GM19324 (cell line): ENCODE results near the gene IQSEC1.

Source experiments
- ATAC-seq: cut with Tn5 transposase; IDR thresholded peaks from one replicate; pipeline ENCODE4 v1.9.1; 2021; ENCODE audit warnings: mild to moderate bottlenecking, moderate library complexity; ENCODE audit not compliant: unreplicated experiment, low FRiP score

Gene IQSEC1

DNA sequence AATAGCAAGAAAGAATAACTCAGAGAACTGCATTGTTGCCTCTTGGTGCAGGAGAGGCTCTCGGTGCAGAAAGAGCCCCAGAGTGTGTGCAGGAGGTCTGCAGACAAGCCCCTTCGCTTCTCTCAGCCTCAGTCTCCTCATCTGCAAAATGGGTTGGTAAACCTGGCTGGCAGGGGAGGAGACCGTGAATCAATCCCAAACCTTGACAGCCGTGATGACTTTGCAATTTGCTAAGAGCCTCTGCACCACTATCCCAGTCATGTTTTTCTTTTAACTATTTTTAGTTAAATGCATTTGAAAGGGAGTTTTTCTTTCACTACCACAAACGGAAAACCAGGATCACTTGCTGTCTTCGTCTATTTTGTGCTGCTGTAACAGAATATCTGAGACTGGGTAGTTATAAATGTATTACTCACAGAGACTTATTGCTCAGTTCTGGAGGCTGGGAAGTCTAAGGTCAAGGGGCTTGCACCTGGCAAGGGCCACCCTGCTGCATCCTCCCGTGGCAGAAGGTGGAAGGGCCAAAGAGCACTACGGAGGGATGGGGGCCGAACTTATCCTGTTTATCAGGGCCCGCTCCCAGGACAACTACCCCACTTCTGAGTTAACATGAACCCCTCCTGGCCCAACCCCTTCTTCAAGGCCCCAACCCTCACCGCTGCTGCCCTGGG is 14.2 kb upstream of the IQSEC1 start:
- ATAC-seq: no peak

DNA sequence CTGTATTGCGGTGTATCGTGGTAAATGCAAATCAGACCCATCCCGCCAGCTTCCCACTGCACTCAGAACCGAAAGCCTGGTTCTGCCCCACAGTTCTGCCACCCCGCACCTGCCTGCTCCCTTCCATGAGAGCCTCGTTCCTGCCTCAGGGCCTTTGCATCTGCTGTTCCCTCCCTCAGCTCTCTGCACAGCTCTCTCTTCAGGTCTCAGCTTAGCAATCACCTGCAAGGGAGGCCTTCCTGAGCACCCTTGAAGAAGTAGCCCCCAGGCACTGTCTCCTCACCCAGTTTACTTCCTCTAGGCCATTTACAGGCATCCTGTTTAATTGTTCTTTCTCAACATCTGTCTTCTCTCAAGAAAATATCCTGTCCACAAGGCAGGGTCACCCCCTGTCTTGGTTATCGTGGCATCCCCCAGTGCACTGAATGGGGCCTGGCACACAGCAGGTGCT is 13.3 kb upstream of the IQSEC1 start:
- ATAC-seq: no peak

DNA sequence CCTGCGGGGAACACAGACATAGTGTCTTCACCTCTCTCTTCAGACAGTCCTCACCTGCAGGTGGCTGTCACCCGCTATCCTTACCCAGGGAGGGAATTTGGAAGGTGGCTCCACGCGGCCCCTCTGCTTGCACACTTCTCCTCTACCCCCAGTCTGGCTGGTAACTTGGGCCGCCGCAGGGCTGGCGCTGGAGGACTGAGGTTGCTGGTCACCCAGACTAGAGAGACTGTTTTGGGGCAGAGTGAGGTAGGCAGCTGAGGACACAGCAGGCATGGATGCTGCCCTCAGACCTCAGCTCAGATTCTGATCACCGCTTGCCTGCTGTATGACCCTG is 12.6 kb upstream of the IQSEC1 start:
- no peak for ATAC-seq

DNA sequence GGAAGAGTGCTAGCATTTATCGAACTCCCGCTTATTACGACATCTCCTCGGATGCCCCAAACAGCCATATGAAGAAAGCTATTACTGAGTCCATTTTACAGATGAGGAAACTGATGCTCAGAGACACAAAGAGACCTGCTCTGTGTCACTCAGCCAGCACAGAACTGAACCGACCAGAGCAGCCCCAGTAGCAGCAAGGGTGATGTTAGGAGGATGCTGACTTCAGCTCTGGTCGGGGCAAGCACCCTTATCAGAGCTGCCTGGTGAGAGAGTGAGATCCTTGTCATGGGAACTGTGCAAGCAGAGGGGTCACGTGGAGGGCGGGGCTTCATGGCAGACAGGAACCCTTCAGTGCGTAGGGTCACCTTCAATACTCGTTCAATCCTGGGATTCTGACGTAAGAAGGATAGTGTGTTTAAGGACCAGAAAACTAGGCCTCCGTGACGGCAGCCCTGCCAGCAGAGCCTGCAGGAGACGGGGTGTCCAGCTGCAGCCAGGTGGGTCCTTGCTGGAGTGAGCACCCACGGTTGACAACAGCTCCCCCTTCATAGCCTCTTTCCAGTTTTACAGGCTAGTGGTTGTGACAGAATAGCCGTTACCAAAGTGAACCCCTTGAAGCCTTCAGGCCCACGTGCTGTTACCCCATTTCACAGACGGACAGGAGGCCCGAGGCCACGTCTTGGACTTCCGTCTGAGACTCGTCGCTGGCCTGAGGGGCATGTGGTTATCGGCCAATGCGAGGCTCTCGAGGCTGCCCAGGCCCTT is 12.0 kb upstream of the IQSEC1 start:
- no peak for ATAC-seq

DNA sequence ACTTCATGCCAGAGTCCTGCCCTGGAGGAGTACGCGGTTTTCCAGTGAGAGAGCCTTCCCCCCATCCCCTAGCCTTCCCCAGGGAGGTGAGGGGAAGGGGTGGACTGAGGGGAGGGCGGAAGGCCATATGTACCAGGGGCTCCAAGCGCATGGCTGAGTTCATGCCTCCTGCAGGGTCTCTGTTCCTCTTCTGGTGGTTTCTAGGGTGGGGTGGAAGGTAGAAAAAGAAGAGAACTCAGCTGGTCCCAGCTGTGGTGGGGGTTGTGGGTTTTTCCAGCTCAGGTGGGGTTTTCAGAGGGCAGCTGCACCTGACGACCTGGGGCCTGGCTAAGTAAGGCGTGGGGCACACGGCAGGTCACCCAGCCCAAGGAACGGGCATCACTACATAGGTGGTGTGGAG is 10.7 kb upstream of the IQSEC1 start:
- ATAC-seq: no peak

DNA sequence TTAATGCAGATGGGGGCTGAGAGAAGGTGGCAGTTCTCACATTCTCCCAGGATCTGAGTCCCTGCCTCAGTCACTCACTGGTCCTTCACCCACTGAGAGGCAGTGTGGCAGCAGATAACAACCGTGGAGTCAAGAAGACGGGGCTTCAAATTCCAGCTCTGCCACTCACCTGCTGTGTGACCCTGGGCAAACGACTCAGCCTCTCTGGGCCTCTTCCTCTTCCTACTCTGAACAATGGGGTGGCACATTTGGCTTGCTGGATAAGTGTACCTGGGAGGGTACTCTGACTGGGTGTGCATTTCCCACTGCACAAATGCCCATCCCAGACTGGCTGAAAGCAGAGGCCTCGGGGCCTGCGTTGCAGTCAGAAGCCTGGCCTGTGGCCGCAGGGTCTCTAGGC is 10.0 kb upstream of the IQSEC1 start:
- no peak for ATAC-seq

DNA sequence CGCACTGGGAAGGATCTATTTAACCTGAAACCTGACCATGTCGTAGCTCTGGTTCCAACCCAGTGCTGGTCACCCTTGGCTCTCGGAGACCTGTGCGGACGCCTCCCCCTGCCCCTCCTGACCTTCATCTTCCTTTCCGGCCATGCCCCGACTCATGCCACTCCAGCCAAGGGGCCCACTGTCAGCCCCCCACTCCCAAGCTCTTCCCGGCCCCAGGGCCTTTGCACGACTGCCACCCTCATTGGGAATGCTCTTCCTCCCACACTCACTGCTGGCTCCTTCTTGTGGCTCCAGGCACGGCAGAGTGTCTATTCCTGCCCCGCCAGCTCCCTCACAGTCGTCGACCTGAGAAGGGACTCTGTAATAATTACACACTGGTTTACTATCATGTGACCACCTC is 9.4 kb upstream of the IQSEC1 start:
- no peak for ATAC-seq

DNA sequence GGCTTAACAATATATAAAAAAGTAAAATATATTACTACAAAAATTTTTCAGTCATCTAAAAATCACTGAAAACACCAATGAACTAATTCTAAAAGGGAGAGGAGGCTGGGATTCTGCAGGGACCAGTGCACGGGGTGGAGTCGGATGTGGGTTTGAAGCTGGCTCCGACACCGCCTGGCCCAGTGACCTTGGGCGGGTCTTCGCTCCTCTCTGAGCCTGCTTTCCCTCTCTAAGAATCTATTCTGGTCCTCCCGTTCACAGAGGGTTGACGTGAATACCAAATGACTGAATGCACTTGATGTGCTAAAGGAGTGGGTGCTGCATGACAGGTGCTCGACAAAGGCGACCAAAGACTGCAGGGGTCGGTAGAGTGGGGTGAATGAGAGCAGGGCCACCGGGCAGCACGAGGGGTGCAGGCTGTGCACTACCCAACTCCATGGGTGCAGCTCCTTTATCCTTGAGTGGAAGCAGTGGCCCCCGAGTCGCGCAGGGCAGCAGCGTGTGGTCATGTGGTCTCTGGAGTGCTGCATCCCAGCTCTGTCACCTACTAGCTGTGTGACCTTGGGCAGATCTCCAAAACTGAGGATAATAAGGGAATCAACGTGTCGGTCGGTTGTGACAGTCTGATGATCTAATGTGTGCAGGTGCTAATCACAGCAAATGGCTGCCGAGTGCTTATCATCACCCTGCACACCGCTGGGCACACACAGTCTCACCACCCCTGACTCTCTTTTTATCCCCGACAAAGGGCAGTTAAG is 8.6 kb upstream of the IQSEC1 start:
- ATAC-seq: no peak

DNA sequence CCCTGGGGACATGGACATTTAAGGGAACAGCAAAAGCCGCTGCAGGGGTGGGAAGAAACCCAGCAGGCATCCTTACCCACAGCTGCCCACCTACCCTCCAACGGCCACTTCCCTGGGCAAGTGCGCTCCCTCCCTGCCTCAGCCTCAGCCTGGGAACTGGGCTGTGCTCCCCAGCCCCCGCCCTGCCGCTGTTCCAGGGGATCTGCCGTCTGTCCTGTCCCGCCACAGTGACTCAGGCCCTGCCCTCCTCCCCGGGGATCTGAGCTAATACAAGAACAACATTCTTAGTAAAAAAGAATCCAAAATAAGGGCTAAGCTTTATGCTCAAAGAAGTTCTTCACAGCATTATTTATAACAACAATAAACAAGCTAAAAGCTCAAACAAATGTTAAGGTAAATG is 7.4 kb upstream of the IQSEC1 start:
- no peak for ATAC-seq

DNA sequence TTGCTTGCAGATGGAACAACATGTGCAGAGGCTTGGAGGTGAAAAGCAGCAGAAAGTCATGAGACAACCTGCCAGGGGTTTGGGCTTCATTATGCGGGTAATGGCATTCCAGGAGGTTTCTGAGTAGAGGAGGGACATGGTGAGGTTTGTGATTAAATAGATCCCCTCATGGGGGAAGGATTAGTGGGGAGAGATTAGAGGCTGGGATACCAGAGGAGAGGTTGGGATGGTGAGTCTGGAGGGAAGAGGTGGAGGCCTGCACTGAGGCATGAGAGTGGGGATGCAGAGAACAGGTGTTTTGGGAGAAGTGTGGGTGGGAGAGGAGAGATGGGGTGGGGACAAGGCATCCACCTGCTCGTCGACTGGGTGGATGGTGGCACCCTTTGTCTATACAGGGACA is 6.8 kb upstream of the IQSEC1 start:
- ATAC-seq: no peak

DNA sequence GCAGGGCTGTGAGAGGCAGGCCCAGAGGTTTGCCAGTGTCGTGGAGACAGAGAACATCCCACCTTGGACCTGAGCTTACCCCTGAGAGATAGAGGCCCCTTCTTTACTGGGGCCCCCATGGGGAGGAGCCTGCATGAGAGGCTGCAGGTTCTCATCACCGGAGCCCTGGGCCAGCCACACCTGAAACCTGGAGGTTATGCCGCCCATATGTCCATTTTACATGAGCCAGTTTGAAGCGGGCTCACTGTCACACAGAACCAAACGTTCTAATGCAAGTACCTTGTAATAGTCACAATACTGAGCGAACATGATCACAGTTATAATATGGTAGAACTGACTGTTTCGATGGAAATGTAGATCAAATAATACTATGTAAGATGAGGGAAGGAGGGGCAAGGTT is 6.3 kb upstream of the IQSEC1 start:
- no peak for ATAC-seq

DNA sequence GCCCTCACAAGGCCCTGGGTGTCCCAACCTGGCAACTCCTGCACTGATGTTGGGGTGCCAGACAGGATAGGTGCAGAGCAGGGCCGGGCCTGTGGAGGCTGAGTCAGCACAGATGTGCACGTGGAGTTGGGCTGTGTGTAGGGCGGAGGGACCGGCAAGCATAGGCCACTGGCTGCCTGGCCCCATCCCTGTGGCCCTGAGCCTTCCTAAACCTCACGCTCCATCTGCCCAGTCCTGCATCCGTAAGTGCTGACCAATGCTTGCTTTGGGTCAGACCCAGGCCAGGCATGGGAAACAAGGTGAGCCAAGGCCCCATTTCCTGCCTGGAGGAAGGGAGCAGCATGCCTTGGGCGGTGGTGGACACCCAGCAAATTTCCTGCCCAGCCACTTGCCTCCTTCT is 5.8 kb upstream of the IQSEC1 start:
- no peak for ATAC-seq

DNA sequence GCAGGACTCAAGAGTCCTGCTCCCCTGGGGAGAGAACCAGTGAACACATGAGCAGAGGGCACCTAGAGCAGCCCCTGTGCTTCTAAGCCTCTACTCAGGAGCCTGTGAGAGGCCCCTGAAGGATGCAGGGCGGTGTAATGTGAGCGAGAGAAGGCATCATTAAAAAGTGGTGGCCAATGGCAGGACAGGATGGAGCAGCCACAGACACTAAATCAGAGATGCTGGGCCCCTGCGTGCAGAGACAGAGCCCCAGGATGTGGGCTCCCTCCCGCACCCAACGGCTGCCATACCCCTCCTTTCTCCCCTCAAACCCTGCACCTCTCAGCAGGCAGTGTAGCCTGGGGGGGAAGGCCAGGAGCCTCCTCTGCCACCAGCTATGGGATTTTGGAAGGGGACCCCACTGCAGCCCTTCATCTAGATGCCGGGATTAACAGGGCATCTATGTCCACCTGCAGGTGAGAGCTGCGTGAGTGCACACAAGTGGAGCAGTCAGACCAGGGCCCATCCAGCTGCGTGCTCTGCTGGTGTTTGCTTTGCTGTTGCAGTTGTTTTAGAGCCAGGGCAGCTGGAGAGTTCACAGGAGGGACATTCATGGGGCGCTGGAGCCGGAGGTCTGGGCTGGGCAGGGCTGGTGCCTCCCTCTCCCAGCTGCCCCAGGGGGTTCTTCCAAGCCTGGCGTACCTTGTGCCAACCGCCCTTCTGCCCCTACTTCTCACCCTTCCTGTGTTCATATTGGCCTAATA is 5.1 kb upstream of the IQSEC1 start:
- ATAC-seq: no peak

DNA sequence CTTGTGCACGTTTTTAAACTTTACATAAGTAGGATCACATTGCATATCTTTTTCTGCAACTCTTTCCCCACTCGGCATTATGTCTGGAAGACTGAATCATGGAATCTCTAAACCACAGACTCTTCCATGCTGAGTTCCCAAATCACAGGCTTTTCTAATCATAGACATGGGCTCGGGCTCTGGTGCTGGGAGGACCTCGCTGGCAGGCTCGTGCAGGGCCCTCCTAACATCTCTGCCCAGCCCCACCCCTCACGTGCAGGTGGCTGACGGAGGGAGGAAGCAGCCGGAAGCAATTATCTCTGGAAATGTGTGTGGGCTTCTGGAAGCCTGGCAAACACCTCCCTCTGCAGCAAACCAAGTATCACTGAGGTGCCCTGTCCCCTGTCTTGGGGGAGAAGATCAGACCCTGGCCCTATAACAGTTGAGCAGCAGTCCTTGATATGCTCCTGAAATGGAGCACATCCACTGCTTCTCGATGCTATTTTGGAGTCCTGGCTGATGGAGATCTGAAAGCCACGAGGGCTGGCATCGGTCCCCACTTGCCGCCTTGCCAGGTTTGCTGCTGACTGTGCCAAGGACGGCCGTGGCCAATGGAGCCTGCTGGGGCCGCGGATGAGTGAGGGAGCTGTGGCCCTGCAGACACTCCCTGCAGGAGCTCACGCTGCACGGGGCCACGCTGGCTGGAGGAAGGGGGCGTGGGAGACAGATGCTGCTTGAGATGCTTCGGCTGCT is 4.4 kb upstream of the IQSEC1 start:
- ATAC-seq: no peak

DNA sequence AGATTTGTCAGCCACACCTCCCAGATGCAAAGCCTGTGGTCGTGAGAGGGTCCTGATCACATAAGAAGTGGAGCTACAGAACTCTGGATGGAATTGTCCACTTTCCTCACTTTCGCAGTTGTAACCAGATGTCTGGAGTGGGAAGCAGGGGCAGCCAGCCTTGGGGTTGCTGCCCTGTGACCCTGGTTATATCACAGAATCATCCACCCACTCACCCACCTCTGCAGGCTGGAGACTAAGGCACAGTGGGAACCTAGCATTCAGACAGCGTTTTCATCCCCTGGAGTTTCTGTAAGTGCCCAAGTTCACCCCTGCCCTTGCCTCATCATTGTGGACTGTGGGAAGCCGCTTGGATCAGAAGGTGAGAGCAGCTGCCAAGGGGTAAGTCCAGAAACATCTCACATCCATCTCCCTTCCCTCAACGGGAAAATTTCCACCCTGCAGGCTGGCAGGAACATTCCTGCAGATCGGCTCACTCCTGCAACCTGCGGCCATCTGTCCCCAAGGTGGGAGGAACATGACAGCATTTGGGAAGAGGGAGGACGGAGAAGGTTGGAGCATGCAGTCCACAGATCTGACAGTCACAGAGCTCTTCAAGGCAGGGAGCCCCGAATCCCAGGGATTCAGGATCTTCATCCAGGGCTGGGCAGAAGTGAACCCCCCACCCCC is 2.9 kb upstream of the IQSEC1 start:
- ATAC-seq: no peak

DNA sequence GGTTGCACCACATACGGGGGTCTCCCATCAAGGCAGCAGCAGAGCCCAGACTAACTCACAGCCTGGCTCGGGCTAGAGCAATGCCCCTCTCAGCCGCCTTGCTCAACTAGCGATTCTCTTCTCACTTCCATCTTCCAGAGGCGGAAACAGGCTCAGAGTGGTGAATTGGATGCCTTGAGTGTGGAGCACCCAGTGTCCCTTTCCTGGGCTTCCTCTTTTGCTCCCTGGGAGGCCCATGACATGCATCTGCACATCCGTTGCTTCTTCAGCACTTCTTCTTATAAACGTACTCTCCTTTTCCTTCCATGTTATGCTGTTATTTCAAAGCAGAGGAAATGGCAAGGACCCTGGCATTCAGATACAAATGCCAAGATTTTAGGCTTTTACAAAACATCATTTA is 2.1 kb upstream of the IQSEC1 start:
- no peak for ATAC-seq

DNA sequence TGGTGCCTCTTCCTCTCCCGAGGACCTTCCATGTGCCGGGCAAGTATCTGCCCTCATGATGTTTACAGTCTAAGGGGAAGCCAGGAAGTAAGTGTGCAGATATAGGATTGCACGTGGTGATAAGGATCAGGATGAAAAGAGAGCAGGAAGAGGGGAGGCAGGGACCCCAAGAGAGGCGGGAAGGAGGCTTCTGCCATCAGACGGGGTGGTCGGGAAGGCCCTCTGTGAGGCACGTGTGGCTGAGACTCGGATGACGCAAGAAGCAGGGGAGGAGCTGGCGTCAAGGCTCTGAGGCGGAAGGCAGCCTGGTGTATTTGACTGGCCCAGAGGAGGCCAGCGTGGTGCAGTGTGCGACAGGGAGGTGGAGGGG is 762 bp upstream of the IQSEC1 start:
- no peak for ATAC-seq

DNA sequence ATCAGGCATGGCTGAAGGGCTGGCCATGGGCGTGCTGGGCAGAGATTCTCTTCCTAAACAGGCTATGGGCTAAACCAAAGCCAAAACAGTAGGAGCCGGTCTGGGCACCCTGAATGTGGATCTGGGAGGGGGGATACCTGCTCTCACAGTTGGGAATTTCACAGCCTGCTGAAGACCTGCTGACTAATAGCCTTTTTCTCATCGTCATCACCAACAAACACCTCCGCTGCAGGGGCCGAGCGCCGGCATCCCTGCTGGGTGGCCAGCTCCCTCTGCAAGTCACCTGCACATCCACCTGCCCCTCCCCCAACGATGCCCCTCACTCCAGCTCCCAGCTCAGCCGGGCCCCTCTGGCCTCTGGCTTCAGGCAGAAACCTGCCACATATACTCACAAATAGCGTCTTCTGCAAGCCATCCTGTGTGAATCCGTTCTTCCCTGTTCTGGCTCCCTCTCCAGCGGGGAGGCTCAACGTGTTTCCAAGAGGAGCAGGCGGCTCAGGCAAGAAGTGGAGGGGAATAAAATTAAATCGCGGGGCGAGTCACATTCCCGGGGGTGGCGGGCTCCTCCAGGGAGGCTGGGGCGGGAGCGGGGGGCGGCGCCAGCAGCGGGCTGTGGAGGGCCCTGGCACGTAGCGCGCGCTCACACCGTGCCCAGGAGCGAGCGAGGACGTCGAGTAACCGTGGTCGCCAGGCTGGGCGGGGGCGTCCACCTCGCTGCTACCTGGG is 466 bp downstream of the IQSEC1 start:
- peak; percentile 10 for ATAC-seq

DNA sequence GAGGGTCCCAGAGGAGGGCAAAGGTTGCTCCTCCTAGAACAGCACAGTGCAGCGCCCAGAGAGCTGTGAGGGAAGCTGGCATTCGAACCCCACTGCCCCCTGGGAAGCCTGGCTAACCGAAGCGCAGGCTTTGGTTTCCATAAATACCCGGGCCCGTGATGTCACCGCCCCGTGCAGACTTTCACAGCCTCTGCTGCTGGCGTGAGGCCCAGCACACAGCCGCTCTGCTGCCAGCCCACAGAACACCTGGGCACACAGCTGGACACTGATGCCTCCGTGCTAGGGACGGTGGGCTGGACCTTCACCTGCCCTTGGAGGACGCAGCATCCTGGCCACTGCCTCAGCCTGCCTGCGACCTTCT is 1.0 kb downstream of the IQSEC1 start:
- peak; percentile 60 for ATAC-seq
